ENCODE measurements around the gene ZNF641.

The ZNF641 gene

DNA sequence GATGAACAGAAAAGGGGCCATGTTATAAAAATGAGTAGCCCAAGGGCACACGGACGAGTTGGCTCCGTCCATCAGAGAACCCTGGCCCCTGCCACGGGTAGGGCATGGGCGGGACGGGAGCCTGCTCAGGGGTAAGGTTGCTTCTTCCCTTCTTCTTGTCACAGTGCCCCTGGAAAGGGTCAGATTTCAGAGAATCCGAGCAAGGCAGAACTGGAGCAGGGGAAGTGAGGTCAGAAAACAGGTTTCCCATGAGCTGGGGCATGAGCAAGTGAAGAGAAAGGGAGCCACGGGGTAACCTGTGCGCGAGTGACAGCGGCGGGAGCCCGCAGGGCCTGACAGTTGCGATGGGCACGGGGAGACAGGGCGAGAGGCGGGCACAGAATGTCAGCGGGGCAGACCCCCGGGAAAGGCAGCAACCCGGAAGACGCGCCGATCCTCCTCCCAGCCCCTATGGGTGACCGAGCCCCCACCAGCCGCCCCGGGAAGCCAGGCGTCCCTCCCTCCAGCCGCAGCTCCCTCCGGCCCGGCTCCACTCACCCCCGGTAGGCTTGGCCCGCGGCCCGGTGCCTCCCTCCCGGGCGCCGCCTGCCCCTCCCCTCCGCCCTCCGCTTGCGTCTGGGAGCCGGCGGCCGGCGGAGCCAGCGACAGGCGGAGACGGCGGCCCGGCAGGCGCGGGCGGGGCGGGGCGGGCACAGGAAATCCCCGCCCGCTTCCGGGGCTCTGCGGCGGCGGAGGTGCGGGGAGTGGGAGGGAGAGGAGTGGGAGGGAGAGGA is at the start of gene ZNF641:
ZNF641 (minus strand) TSS at position 671 of the 773 bp plus-strand sequence. CDS start 2,829 bp downstream, outside the sequence.
- DNase-seq: peak; percentile 16 to 87

GRCh38 chr12:48390026-48390425 is 39.3 kb upstream of the ZNF641 start:
- DNase-seq: no peak

GRCh38 chr12:48389409-48389808 is 38.7 kb upstream of the ZNF641 start:
- no peak for DNase-seq

GRCh38 chr12:48388938-48389337 is 38.2 kb upstream of the ZNF641 start:
- DNase-seq: no peak

DNA sequence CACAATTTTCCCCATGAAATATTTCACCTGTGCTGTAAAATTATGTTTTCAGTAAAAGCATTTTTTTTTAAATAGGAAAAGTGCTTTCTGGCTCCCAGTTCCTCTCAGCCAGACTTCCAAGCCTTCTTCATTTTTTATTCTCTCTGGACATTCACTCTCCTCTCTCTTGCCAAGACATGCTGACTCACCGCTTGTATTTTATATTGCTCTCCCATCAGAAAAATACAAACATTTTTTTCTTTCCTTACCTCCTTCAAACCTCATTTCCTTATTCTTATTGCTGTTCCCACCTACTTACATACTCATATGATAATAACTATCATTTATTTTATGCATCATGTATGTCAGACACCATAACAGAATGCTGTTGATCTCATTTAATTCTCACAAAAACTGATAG is 37.7 kb upstream of the ZNF641 start:
- DNase-seq: no peak

DNA sequence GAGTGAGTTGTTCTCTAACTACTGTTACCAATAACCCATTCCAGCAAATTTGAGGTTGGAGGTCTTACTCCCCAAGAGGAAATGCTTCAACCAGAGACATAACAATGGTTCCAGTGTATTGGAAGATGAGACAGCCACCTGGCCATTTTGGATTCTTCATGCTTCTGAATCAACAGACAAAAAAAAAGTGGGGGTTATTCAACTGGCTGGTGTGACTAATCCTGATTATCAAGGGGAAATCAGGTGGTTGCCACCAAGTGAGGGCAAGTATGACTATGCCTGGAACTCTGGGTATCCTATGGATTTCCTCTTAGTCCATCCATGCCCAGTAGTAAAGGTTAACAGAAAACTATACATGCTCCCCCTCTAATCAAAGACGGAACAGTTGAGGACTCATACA is 29.9 kb upstream of the ZNF641 start:
- no peak for DNase-seq

- DNase-seq: no peak
Observed at GRCh38 chr12:48379794-48380193, 29.1 kb upstream of the ZNF641 start.

GRCh38 chr12:48377646-48378045 is 26.9 kb upstream of the ZNF641 start:
- DNase-seq: no peak

DNA sequence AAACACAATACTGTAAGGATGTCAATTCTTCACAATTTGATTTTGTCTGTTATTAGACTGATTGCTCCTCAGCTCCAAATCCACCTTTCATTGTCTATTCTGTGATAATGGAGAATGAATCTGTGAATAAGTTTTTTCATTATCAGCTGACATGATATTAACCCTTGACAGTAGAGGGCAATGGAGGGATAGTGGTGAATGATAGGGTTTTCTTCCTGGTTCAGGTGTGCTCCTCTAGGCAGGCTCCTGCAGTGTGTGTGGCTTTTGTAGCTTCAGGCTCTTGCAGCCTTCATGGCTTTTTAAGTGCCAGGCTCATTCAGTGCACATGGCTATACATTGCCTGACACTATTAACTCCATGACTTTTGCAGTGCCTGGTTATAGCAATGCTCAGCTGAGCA is 23.4 kb upstream of the ZNF641 start:
- no peak for DNase-seq

- no peak for DNase-seq
Observed at GRCh38 chr12:48366131-48366530, 15.4 kb upstream of the ZNF641 start.

GRCh38 chr12:48361664-48362339 is 11.1 kb upstream of the ZNF641 start:
- no peak for DNase-seq

DNA sequence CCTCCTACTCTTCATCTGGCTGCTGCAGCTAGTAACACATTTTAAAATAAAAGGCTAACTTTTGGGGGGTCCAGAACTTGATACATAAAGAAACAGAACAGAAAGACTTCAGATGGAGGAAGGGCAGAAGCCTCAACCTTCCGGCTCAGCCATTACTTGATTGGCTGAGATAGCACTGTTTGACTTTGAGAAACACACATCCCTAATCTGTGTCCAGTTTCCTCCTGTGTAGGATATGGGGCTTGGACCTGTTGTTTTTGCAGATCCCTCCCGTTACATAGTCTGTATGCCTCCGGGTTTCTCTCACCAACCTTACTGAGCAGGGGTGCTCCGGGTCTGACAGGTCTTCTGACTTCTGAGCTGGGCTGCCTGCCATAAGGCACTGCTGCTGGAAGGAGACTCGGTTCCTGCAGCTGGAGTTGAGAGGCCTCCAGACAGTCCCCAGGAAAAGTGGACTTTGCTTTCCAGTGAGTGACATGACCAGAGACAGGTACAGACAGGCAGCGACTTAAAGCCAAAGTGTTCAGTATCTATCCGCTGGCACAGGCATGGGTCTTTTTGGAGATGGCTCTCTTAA is 8.3 kb upstream of the ZNF641 start:
- no peak for DNase-seq

- no peak for DNase-seq
Observed at GRCh38 chr12:48356041-48356768, 5.5 kb upstream of the ZNF641 start.

DNA sequence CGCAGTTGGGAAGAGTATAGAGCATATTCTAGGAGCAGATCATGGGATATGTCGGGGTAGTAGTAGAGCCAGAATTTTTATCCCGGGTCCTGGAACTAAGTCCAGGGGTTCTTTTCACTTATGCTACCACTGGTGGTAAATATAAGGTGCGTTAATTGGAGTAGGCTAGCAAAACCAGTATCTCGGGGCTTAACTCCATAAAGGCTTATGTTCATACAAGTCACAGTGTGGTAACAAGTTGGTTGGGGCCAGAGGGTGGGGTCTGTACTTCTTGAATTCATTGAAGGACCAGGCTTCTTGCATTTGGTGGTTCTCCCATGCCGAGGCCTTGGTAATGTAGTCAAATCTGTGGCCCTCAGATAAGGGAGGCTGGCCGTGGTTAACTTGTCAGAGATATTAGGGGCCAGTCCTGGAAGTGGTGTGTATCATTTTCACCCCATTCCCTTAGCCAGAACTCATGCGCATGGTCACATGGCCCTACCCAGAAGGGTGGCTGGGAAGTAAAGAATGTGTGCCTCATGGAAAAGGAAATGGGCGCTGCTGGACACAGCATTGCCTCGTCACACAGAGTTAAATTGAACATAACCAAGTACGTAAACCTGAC is 1.5 kb upstream of the ZNF641 start:
- DNase-seq: no peak

DNA sequence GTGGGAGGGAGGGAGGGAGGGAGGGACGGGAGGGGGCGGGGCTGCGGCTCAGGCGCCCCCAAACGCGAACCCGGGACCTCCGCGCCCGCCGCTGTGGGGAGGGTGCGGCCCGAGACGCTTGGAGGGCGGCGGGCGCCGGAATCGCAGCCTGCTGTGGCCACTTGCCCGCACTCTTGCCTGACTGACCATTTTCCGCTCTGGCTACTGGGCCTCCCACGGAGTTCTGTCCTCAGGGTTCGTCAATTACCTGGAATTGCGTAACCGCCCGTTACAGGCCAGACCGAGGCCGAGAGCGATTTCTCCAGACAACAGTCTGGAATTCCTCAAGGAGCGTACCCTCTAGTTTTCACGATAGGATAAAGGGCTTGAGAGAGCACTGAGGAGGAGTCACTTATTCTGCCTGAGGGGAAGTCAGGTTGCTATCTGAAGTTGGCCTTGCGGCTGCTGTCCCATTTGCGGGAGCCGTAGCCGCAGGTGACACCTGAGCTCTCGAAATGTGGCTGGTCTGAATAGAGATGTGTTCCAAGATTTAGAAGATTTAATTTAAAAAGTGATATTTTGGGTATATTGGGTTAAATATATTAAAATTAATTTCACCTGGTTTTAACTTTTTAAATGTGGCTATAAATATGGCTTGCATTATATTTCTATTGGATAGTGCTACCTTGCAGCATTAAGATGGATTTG is 446 bp upstream of the ZNF641 start:
- DNase-seq: peak; percentile 28 to 72

- DNase-seq: no peak
Observed at GRCh38 chr12:48349471-48349870, 1.2 kb downstream of the ZNF641 start.

- DNase-seq: no peak
Observed at GRCh38 chr12:48342980-48343379, 7.7 kb downstream of the ZNF641 start.

DNA sequence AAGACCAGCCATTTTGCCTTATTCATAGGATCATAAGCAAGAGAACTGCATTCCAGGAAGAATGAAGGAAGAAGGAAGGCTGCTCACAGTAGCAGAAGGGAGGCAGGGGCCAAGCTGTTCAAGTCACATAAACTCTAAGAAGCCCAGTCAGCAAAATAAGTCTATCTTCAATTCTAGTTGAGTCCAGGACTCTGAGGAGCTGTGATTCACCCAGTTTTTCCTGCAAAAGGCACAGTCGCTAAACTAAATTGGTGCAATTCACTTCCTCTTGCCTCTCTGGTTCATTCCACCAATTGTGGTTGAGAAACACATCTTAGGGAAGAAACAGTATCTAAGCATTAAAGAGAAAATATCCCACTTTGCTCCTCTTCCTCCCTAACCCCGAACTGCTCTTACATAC is 9.8 kb downstream of the ZNF641 start:
- DNase-seq: no peak

- no peak for DNase-seq
Observed at GRCh38 chr12:48339442-48340117, 11.1 kb downstream of the ZNF641 start.

DNA sequence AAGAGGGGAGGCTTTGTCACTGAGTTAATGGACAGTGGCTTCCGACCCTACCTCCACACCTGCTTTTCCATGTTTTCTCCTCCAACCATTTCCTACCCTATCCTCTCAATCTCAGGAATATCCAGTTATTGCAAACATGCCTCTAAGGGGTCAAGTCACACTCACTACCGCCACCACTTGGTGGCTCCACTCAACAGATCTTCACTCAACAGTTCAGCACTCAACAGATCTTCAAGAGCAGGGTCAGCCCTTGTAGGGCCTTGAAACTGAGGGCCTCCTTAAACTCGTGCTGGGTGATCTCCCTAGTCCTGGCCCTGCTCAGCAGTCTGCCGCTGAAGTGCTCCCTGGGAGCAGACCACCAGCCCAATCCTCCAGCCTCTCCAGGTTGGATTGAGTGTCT is 14.2 kb downstream of the ZNF641 start:
- no peak for DNase-seq

- DNase-seq: no peak
Observed at GRCh38 chr12:48336061-48336460, 14.7 kb downstream of the ZNF641 start.

GRCh38 chr12:48334808-48335207 is 15.9 kb downstream of the ZNF641 start:
- no peak for DNase-seq

Measured in NCI-H526 (cell line).